ENCODE measurements around the gene PLEKHG5.

DNA sequence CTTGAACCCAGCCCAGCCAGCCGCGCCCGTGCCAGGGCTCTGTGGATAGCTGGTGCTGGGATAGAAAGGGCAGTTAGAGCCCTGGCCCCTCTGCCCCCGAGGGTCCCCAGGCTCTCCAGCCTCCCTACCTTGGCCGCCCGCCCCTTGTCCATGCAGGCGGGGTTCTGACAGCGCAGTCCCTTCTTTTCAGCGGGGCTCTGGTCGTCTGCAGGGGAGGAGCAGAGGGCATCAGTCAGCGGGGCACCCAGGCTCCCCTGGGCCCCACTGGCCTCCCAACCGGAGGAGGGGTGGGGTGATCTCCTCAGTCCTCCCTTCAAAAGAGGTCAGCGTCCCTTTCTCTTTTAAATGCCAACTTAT is 4.9 kb upstream of the PLEKHG5 start:
- TF ChIP-seq, protein P1, sequence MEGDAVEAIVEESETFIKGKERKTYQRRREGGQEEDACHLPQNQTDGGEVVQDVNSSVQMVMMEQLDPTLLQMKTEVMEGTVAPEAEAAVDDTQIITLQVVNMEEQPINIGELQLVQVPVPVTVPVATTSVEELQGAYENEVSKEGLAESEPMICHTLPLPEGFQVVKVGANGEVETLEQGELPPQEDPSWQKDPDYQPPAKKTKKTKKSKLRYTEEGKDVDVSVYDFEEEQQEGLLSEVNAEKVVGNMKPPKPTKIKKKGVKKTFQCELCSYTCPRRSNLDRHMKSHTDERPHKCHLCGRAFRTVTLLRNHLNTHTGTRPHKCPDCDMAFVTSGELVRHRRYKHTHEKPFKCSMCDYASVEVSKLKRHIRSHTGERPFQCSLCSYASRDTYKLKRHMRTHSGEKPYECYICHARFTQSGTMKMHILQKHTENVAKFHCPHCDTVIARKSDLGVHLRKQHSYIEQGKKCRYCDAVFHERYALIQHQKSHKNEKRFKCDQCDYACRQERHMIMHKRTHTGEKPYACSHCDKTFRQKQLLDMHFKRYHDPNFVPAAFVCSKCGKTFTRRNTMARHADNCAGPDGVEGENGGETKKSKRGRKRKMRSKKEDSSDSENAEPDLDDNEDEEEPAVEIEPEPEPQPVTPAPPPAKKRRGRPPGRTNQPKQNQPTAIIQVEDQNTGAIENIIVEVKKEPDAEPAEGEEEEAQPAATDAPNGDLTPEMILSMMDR (conservative IDR thresholded peaks at IDR 0.05 in 1 of 2, IDR thresholded peaks at IDR 0.05 in 1 of 2; ENCODE audit: low read depth in 1 of 2, low read length in 2 of 2) = no peak
- TF ChIP-seq EZH2 (IDR thresholded peaks at IDR 0.05; ENCODE audit: low read length, missing control alignments) = no peak
